ENCODE measurements around the gene RIMBP2.

DNA sequence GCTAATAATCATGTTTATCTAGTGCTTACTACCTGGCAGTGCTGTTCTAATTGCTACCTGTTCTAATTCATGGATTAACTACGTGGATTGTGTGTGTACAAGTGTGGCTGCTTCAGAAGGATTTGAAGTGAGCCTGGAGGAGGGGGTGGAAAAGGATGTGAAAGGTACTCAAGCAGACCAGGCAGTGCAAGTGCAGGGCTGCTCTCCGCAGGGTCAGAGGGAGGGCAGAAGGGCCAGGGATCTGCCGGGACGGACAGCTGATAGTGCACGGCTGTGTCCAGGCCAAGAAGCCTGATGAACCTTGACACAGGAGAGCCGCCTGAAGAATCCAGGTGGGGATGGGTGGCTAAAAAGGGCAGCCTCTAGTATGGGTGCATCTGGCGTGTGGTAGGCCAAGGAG is 349.9 kb downstream of the RIMBP2 start:
- TF ChIP-seq, protein P1, sequence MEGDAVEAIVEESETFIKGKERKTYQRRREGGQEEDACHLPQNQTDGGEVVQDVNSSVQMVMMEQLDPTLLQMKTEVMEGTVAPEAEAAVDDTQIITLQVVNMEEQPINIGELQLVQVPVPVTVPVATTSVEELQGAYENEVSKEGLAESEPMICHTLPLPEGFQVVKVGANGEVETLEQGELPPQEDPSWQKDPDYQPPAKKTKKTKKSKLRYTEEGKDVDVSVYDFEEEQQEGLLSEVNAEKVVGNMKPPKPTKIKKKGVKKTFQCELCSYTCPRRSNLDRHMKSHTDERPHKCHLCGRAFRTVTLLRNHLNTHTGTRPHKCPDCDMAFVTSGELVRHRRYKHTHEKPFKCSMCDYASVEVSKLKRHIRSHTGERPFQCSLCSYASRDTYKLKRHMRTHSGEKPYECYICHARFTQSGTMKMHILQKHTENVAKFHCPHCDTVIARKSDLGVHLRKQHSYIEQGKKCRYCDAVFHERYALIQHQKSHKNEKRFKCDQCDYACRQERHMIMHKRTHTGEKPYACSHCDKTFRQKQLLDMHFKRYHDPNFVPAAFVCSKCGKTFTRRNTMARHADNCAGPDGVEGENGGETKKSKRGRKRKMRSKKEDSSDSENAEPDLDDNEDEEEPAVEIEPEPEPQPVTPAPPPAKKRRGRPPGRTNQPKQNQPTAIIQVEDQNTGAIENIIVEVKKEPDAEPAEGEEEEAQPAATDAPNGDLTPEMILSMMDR (IDR thresholded peaks at IDR 0.05; ENCODE audit: low read length) = no peak
- TF ChIP-seq EZH2 (optimal IDR thresholded peaks at IDR 0.05; ENCODE audit: low read depth, low read length) (no peak), EZH2phosphoT487 (IDR thresholded peaks at IDR 0.05; ENCODE audit: low read length) (no peak)
